ENCODE data around the gene CPD. TPM values are rescaled to one million over a fixed set of nuclear protein-coding genes. Genes with fewer than 3 reads are reported as not detected.
A peak's percentile ranks its signal among the peaks of the same experiment; 100 is the strongest.

Gene CPD
- total and polyA plus RNA-seq, 2 of the 13 experiments (the other 11 are each of a cell fraction or from before 2014, with no cell fraction given) = 46.1 to 72.3 TPM

- ATAC-seq (no peak), DNase-seq (ENCODE audit: low spot score) (no peak), FAIRE-seq (no peak)
- TF ChIP-seq KDM5A (IDR thresholded peaks at IDR 0.05; ENCODE audit: borderline replicate concordance, low read length) = no peak
- no peak for TF ChIP-seq ZNF781 (CRISPR knock-in tag; IDR thresholded peaks at IDR 0.05; ENCODE audit: borderline replicate concordance, not compliant biosample characterization)
- TF ChIP-seq HIC2 (CRISPR knock-in tag; IDR thresholded peaks at IDR 0.05; ENCODE audit: low read depth) = no peak
- Histone ChIP-seq H4K20me1 (ENCODE audit: insufficient read depth, low read length) (no peaks in the 10 kb centered on the region), H3K9me3 (ENCODE audit: low read length) (no peaks in the 10 kb centered on the region), H2AFZ (ENCODE audit: low read length) (no peak overlapping the region), H3K27me3 (ENCODE audit: control insufficient read depth in 1 of 2, insufficient read depth in 2 of 2, low read length in 2 of 2) (no peaks in the 10 kb centered on the region), H3K4me3 (replicated peaks in 1 of 3; ENCODE audit: insufficient read depth in 1 of 3, low read depth in 2 of 3, low read length in 3 of 3) (no peak overlapping the region), H3K27ac (ENCODE audit: extremely low read length, insufficient read depth, low read length) (no peak overlapping the region), H3K9ac (ENCODE audit: insufficient read depth, low read depth, low read length) (no peak overlapping the region), H3K4me2 (ENCODE audit: low read depth, low read length) (no peak overlapping the region), H3K79me2 (ENCODE audit: insufficient read depth, low read length) (no peaks in the 10 kb centered on the region), H3K36me3 (replicated peaks in 1 of 2; ENCODE audit: control insufficient read depth in 1 of 2, insufficient read depth in 2 of 2, low read length in 2 of 2) (peaks cover 6 to 54% of the 10 kb centered on the region in 2 experiments), H3K4me1 (ENCODE audit: insufficient read depth, low read length) (no peaks in the 10 kb centered on the region)
- no TSS peak for BruUV-seq (replicated peaks)
- ChIA-PET POLR2A (no interaction called here), CTCF (ENCODE audit: low intra/inter-chr PET ratio, low total read pairs) (no interaction called here)
- intact Hi-C loops (cut with micrococcal nuclease; ENCODE audit: unreplicated experiment) = no loop called here
- in situ Hi-C loops (cut with HindIII; ENCODE audit: extremely low pct_ligation_motif_present, low pct_unique_long_range_greater_than_20kb) = no loop called here
- 92% methylated on average over 3 of the region's 3 CpGs for WGBS (ENCODE audit: low lambda C conversion rate)
These were observed 136.3 kb downstream of the CPD start for GRCh38 chr17:30514895-30515596.

- Histone ChIP-seq H3K4me2 (ENCODE audit: low read depth, low read length) (no peak overlapping the region), H3K4me3 (replicated peaks in 1 of 3; ENCODE audit: insufficient read depth in 1 of 3, low read depth in 2 of 3, low read length in 3 of 3) (no peak overlapping the region), H3K27ac (ENCODE audit: extremely low read length, insufficient read depth, low read length) (no peak overlapping the region), H3K36me3 (replicated peaks in 1 of 2; ENCODE audit: control insufficient read depth in 1 of 2, insufficient read depth in 2 of 2, low read length in 2 of 2) (peaks cover 9 to 72% of the 10 kb centered on the region in 2 experiments), H3K27me3 (ENCODE audit: control insufficient read depth in 1 of 2, insufficient read depth in 2 of 2, low read length in 2 of 2) (no peaks in the 10 kb centered on the region), H4K20me1 (ENCODE audit: insufficient read depth, low read length) (no peaks in the 10 kb centered on the region), H3K4me1 (ENCODE audit: insufficient read depth, low read length) (no peaks in the 10 kb centered on the region), H2AFZ (ENCODE audit: low read length) (no peak overlapping the region), H3K9me3 (ENCODE audit: low read length) (no peaks in the 10 kb centered on the region), H3K9ac (ENCODE audit: insufficient read depth, low read depth, low read length) (no peak overlapping the region), H3K79me2 (ENCODE audit: insufficient read depth, low read length) (no peaks in the 10 kb centered on the region)
- ChIA-PET CTCF (ENCODE audit: low intra/inter-chr PET ratio, low total read pairs) (no interaction called here), POLR2A (no interaction called here)
- ATAC-seq (no peak), DNase-seq (ENCODE audit: low spot score) (no peak), FAIRE-seq (no peak)
- in situ Hi-C loops (cut with HindIII; ENCODE audit: extremely low pct_ligation_motif_present, low pct_unique_long_range_greater_than_20kb) = no loop called here
- BruUV-seq (replicated peaks) = no TSS peak
- intact Hi-C loops (cut with micrococcal nuclease; ENCODE audit: unreplicated experiment) = no loop called here
- TF ChIP-seq ZKSCAN1 (IDR thresholded peaks at IDR 0.05; ENCODE audit: low read length) = no peak
- no peak for TF ChIP-seq SPEN (CRISPR knock-in tag; IDR thresholded peaks at IDR 0.05; ENCODE audit: low read depth)
- TF ChIP-seq E2F1 (CRISPR knock-in tag; IDR thresholded peaks at IDR 0.05) = no peak
- no peak for TF ChIP-seq EED (CRISPR knock-in tag; IDR thresholded peaks at IDR 0.05)
- no peak for TF ChIP-seq IRF9 (CRISPR knock-in tag; IDR thresholded peaks at IDR 0.05; ENCODE audit: borderline replicate concordance)
- TF ChIP-seq NR2F2 (IDR thresholded peaks at IDR 0.05; ENCODE audit: borderline replicate concordance, low read depth) = no peak
- peak; percentile 46 for TF ChIP-seq RBM22 (optimal IDR thresholded peaks at IDR 0.05; ENCODE audit: low read length)
- no peak for TF ChIP-seq ZNF275 (CRISPR knock-in tag; IDR thresholded peaks at IDR 0.05; ENCODE audit: borderline replicate concordance)
- 83% methylated on average over 1 of the region's 1 CpG for WGBS (ENCODE audit: low lambda C conversion rate)
These were observed 139.1 kb downstream of the CPD start for GRCh38 chr17:30517786-30518185.
